ENCODE results near the gene COL12A1.

DNA sequence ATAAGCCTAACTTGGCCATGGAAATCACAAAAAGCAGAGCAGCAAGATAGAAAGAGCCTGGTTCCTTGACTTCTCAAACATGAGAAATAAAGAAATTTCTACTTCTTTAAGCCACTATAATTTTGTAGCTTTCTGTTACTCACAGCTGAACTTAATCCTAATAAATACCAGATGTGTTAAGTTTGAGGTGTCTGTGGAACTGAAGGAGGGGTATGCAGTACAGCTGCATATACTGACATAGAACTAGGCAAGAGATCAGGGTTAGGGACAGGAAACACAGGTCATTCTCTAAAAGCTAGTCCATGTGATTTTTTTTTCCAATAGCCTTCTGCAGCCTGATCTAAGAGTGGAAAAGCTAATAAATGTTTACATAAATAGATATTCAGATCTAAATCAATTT, 123.9 kb downstream of the COL12A1 start:
- TF ChIP-seq, protein P1, sequence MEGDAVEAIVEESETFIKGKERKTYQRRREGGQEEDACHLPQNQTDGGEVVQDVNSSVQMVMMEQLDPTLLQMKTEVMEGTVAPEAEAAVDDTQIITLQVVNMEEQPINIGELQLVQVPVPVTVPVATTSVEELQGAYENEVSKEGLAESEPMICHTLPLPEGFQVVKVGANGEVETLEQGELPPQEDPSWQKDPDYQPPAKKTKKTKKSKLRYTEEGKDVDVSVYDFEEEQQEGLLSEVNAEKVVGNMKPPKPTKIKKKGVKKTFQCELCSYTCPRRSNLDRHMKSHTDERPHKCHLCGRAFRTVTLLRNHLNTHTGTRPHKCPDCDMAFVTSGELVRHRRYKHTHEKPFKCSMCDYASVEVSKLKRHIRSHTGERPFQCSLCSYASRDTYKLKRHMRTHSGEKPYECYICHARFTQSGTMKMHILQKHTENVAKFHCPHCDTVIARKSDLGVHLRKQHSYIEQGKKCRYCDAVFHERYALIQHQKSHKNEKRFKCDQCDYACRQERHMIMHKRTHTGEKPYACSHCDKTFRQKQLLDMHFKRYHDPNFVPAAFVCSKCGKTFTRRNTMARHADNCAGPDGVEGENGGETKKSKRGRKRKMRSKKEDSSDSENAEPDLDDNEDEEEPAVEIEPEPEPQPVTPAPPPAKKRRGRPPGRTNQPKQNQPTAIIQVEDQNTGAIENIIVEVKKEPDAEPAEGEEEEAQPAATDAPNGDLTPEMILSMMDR (conservative IDR thresholded peaks at IDR 0.05; ENCODE audit: low read length): no peak
- TF ChIP-seq EZH2phosphoT487 (IDR thresholded peaks at IDR 0.05; ENCODE audit: borderline replicate concordance, low read depth, low read length): no peak
